ENCODE measurements around the gene SLC49A4.

SLC49A4 gene

GRCh38 chr3:122862381-122862780, 67.5 kb downstream of the SLC49A4 start:
- no peak for DNase-seq

DNA sequence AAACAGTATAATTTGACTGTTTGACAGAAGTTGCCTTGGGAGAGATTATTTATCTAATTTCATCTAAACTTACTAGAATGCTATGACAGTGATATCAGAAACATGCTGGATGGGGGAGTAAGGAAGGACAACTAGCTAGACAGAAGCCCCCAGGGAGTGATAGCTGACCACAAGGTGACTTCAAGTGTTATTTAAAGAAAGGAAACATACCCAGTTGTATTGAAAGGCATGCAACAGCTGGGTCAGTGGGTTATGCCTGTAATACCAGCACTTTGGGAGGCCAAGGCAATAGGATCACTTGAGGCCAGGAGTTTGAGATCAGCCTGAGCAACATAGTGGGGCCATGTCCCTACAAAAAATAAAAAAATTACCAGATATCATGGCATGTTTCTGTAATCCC, 69.6 kb downstream of the SLC49A4 start:
- DNase-seq: no peak

DNA sequence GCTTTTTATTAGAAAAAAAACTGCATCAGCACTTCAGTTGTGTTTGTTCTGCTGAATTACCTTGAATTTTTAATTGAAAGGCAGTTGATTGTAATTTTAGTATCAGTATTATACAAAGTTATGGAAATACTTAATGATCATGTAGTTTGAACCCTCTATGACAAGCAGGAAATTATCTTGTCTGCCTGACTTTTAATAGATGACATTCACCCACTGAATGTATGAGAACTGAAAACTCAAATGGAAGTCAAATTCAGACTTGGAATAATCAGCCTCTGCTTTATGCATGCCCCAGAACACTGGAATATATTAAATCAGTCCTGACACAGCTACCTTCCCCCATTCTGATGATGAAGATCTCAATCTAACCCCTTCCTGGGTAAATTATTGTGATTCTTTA, 73.5 kb downstream of the SLC49A4 start:
- no peak for DNase-seq

- no peak for DNase-seq
Measured at GRCh38 chr3:122873741-122874515, 79.1 kb downstream of the SLC49A4 start.

GRCh38 chr3:122875547-122876127, 80.8 kb downstream of the SLC49A4 start:
- no peak for DNase-seq

- no peak for DNase-seq
Measured at GRCh38 chr3:122880173-122880572, 85.3 kb downstream of the SLC49A4 start.

GRCh38 chr3:122880624-122881023, 85.8 kb downstream of the SLC49A4 start:
- DNase-seq: no peak

DNA sequence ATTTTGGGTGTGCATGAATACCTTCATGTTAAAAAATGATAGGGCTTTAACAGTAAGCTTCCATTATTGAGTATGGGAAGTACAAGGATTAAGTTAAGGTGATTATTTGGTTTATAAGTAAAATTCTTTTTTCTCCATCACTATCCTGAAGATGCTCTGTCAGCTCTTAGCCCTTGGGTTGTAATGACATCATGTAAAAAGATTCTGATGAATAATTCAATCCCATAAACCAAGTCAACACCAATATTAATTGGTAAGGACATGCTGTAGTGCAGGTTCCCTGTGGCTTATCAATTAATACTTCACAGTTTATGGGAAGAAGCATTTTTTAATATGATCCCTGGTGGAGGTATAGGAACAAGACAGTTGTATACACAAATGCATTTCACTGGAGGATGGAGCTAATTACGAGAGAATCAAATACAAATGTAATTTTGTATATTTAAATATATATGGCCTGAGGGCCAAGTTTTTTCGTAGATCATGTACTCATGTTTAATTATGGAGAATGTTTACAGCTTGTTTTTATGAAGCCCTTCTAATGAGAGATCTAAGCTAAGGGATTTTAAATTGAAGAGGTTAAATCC, 87.6 kb downstream of the SLC49A4 start:
- no peak for DNase-seq

GRCh38 chr3:122886251-122886650, 91.4 kb downstream of the SLC49A4 start:
- no peak for DNase-seq

- no peak for DNase-seq
Measured at GRCh38 chr3:122886946-122887345, 92.1 kb downstream of the SLC49A4 start.

GRCh38 chr3:122890077-122890719, 95.3 kb downstream of the SLC49A4 start:
- DNase-seq: no peak

DNA sequence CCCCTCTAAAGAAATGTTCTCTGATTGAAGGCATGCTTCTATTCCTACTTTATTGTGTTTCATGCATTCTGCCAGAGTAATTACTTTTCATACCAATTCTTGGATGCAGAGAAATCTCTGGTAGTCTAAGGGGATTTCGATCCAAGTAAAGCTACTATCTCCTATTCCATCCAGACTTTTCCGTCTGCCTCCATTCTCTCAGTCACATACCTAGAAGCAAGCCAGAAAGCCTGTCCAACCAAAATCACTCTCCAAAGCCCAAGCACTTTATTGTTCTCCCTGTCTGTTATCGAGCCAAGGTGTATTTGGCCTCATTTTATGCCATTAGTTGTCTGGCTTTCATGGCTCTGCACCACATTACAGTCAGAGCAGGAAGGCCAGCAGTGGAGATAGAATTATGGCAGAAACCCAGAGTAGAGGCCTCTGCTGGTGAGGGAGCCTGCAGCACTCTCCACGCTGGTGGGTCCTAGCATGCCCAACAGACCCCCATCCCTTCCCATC, 95.9 kb downstream of the SLC49A4 start:
- DNase-seq: no peak

DNA sequence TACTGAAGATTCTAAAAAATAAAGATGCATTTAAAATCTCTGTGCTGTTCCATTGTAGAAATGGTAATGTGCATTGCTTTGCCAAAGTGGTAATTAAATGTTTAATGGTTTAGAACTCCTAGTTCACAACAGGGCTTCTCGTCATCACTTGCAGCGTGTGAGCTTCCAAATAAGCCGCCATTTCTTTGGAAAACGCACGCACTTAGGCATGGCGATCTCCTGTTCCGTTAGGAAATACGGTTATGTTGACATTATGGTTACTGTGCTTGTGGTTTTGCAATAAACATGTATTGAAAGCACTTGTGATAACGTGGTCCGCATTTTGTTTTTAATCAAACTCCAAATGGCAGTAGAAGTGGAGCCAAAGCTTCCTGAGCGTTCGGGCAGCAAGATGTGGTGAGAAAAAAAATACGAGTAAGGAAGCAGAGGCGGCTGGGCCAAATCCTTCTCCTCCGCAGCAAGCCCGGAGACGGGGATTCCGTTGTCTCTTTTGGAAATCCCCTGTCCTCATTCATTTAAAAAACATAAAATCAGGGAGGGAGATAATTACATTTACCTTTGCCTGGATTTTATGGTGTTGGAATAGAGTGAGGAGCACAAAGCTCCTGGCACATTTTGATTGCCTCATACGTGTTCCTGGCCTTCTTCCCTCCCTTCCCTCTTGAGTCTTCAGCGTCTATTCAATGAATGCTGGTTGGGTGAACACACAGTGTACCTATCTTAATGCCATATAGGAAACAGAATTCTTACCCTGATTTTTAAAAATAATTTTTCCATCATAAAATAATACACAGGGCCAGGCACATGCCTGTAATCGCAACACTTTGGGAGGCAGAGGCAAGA, 97.5 kb downstream of the SLC49A4 start:
- DNase-seq: no peak

DNA sequence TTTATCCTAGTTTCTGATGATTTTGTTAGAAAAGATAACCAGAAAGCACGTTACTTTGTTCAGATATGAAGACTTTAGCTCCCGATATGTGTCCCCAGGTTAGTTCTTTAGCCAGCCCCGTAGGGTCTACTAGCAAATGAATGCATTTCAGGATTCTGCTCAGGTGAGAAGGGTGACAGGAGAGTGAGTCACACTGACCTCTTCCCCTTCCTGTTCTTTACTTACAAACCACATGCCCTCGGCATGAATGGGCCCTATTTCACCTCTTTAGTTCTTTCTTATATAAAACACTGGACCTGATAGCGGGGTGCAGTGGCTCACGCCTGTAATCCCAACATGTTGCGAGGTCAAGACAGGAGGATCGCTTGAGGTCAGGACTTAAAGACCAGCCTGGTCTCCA, 98.4 kb downstream of the SLC49A4 start:
- no peak for DNase-seq

DNA sequence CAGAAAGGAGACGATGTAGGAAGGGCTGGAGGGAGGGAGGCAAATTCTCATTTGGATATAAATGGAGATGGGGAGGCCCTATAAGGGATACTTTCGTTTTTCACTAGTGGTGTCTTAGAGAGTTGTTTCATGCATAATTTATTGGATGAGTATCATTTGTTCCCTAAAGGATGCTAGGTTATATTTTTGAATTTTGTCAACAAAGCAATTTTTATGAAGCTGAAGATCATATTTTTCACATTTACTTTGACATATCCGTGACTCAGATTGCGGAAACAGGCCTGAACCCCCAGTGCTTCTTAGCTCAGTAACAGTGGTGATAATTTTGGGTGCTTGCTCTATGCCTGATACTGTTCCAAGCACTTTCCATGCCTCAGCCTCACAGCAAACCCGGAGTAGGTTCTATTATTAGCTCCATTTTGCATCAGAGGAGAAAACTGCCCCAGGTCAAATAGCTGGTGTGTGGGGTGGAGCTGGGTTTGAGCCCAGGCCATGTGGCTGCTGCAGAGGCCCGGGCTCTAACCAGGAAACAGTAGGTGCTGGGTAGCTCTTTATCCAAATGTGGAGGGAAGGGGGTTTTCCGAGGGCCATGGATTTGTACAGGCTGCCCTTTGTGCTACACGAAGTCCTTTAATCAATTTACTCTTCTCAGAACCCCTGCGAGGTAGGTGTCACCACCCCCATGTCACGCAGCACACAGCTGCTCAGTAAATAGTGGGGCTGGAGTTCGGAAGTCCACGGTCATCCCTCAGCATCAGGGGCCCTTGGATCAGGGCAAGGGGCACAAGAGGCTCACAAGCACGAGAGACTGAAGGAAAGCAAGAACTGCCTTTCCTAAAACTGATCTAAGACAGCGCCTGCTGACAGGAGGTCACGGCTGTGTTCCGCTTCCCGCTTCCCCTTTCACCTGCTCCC, 99.1 kb downstream of the SLC49A4 start:
- no peak for DNase-seq

DNA sequence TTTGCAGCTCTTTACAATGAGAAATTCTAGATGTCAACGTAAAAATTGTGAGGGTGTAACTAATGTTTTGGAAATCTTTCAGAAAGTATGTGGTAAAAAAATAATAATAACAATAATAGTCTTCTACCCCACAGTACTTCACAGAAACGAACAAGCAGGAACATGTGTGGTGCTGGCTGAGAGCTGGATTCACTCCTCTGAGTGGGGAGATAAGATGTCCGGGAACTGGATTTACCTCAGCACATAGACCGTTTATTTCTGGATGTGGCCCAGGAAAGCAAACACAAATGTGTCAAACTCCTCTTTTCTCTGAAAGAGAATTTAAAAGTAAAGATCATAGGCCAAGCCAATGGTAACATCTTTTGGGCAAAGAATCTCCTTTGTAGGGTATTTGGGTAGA, 103.4 kb downstream of the SLC49A4 start:
- no peak for DNase-seq

GRCh38 chr3:122902326-122902725, 107.5 kb downstream of the SLC49A4 start:
- no peak for DNase-seq

GRCh38 chr3:122903171-122903570, 108.3 kb downstream of the SLC49A4 start:
- no peak for DNase-seq

- DNase-seq: no peak
Measured at GRCh38 chr3:122907471-122907870, 112.6 kb downstream of the SLC49A4 start.

DNA sequence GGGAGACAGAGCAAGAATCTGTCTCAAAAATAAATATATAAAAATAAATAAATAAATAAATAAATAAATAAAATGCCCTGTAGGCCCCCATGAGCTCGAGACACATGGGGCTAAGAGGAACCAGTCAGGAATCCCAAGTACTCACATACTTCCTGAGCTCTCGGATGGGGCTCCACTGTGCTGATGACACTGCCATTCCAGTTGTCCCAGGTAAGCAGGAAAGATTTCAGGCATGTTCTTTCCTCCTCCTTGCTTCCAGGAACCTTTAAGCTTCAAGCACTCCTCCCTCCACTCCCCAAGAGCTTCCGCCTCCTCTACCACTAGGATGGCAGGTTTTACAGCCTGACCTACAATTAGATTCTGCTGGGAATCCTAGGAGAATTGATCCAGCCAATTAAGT, 113.4 kb downstream of the SLC49A4 start:
- DNase-seq: no peak

DNA sequence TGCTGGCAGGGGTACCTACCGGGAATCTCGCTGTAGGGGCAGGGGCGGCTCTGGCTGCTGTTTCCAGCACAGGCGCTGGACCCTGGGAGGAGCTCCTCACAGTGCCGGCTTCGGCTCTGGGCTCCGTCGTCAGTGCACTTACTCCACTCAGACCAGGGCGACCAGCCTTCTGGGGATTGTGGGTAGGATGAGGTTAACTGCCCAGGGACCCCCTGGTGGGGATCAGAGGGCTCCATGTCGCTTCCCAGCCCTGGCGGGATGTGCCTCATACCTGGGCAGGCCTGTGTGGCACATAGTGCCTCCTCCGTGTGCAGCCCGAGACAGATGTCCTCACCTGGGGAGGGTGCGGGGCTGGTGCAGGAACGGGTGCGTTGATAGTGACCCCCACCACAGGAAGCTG, 117.0 kb downstream of the SLC49A4 start:
- no peak for DNase-seq

All from activated naive CD4-positive, alpha-beta T cell (primary cell).